Stimulated activated CD4-positive, alpha-beta T cell treated with anti-CD3 and anti-CD28 coated beads, Interleukin-2, amount 100 ng/mL, for 4 hours (primary cell): ENCODE measurements around the gene VPS16.
"Not testable (repeated sequence)": the region's sequence is repeated elsewhere in the genome, so short reads cannot be mapped to it uniquely, and the experiment has no call there.

ENCODE experiments used
- DNase-seq: peaks from one replicate; pipeline ENCODE4 v3.0.0-alpha.2; 2020; ENCODE audit warnings: low read depth

Gene VPS16

DNA sequence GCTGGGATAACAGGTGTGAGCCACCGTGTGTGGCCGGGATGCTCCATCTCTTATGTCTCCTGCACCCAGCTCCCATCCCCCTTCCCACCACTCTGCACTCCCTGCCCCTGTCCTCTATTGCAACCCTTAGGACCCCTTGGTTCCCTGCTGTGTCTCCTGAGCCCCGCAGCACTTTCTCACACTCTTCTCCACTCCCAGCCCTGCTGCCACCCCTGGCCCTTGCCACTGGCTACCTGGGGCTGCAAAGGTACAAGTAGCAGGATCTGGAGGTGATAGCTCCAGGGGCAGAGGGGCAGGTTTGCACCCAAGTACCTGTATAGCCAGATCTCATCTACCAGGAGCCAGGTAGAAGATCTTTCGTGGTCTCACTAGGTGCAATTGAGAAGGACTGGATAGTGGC lies 33.5 kb upstream of the VPS16 start:
- no peak for DNase-seq

DNA sequence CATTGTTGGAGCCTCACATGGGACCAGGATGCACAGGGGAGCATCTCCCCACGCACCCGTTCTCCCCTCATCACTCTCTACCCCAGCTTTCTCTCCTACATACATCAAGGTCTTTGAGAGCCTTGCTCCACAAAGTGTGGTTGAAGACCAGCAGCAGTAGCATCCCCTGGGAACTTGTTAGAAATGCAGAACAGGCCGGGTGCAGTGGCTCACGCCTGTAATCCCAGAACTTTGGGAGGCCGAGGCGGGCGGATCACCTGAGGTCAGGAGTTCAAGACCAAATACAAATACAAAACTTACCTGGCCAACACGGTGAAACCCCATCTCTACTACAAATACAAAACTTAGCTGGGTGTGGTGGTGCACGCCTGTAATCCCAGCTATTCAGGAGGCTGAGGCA lies 32.6 kb upstream of the VPS16 start:
- not testable (repeated sequence) for DNase-seq

DNA sequence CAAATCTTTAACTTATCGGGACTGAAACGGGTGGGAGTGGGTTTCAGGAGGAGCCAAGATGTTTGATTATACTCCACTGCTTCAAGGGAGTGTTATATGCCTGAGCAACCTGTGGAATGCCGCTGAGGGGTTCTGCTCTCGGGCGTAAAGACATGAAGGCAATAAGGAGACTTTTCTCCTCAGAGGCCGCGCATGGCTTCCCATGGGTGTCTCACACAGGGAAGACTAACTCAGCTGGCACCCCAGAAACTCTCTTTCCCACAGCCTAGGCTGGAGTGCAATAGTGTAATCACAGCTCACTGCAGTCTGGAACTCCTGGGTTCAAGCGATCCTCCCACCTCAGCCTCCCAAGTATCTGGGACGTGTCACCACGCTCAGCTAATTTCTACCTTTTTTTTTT lies 30.9 kb upstream of the VPS16 start:
- DNase-seq = no peak

DNA sequence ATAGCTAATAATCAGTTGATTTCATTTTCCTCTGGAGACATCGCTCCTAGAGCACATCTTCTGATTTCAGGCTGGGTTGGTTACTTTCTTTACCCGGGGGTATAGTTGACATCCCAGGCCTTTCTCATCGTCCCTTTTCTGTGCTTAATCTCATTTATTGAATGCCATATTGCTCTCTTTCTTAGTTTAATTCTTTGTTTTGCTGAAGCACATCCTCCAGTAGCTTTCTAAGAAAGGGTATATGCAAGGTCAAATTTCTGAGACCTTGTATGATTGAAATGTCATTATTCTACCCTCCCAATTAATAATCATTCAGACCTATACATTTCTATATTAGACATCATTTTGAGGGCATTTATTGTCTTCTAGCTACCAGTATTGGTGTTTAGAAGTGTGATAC lies 28.4 kb upstream of the VPS16 start:
- no peak for DNase-seq

- DNase-seq = no peak
Observed at GRCh38 chr20:2814076-2814475, 26.5 kb upstream of the VPS16 start.

- no peak for DNase-seq
Observed at GRCh38 chr20:2814587-2815051, 25.9 kb upstream of the VPS16 start, which contains the start of gene C20orf141. TSS of gene C20orf141 (plus strand) at chr20:2814987. CDS start at chr20:2815185, 198 bp downstream.

- DNase-seq = no peak
Observed at GRCh38 chr20:2815242-2815900, 25.2 kb upstream of the VPS16 start.

- DNase-seq = no peak
Observed at GRCh38 chr20:2816030-2816582, 24.4 kb upstream of the VPS16 start, which contains the start of gene TMEM239. TSS of gene TMEM239 (plus strand) at chr20:2816364. CDS start at chr20:2816555, 191 bp downstream.

DNA sequence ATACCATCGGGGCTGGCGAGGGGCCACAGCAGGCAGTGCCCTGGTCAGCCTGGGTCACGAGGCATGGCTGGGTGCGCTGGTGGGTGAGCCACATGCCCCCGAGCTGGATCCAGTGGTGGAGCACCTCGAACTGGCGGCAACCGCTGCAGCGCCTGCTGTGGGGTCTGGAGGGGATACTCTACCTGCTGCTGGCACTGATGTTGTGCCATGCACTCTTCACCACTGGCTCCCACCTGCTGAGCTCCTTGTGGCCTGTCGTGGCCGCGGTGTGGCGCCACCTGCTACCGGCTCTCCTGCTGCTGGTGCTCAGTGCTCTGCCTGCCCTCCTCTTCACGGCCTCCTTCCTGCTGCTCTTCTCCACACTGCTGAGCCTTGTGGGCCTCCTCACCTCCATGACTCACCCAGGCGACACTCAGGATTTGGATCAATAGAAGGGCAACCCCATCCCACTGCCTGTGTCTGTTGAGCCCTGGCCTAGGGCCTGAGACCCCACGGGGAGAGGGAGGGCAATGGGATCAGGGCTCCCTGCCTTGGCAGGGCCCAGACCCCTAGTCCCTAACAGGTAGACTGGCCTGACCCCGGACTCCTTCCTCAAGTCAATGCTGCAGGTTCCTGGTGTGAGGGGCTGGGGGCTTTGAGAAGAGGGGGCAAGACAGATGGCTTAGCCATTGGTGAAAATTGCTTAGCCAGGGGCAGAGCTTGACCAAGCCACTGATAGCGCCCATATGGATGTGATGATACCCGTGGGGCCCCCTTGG lies 23.8 kb upstream of the VPS16 start:
- no peak for DNase-seq

DNA sequence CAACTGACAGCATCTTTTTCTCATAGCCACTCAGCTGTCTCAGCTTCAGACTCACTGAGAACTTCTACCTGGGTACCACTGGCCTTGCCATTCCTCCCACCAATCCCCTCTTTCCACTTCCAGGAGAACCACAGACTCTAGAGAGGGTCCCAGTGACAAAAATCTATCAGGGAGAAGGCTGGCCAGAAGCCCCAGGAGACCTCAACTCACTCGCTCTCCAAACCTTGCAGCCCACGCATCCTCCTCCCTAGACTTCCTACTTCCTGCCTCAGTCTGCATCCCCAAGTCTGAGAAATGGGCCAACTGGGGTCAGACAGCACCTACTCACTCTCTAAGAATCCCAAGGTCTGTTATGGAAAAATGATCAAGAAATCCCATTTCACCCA lies 23.2 kb upstream of the VPS16 start:
- no peak for DNase-seq

DNA sequence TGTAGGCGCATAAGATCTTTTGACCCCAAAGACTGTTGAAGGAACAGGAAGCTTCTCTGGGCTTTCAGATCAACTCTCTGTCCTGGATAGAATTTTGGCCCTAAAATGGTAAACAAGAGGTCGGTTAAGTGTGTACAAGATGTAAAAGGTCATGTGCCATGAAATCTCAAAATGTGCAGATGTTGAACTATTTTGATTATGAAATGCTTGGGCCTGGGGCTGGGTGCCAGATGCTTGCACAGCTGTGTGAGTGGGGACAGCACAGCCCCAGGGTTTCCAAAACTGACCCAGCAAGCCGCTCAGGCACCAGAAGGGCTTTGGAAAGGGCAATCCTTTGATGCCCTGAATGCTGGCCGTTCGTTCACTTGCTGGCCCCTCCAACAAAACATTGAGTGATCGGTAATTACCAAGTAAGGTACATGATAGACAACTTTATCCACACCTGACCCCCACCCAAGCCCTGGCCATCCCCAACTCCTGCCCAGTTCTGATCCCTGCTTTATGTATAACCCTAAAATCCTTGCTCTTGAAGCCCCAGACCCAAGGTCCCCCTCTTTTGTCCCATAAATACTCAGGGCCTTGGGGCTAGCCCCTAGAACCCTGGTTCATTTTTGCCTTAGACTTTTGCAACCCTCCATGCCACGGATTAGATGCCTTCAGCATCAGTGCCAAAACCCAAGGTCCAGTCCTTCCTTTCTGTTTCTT lies 22.5 kb upstream of the VPS16 start:
- DNase-seq = no peak

DNA sequence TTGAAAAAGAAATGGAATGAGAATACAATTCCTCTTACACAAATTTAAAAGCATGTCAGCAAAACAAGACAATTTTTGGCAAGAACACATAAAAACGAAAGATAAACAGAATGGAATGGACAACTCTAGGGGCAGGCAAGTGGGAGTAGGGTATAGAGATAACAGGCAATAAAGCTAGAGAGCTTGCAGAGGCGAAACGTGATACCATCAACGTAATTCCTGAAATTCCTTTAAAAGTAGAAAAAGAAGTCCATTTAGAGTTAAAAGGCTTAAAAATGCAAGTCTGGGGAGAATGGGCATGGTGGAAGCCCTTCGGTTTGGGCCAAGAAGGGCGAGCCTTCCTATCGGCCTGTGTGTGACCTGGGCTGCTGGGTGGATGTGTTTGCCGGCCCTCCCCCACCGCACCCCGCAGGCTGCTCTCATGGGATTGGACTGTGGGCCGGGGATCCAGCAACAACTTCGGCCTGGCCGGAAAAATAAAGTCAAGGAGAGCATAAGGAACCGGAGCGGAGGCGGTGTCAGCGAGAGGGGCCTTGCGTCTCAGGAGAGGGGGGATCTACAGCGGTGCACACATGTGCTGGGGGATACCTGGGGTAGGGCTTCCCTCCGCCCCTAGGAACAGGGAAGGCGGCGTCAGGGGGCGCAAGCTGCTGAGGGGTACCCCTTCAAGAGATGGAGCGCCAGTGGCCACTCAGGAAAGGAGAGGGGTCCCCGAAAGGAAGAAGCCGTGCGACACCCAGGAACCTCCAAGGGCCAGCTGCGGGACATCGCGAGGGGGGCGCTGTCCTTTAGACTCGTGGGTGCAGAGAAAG lies 20.3 kb upstream of the VPS16 start:
- no peak for DNase-seq

DNA sequence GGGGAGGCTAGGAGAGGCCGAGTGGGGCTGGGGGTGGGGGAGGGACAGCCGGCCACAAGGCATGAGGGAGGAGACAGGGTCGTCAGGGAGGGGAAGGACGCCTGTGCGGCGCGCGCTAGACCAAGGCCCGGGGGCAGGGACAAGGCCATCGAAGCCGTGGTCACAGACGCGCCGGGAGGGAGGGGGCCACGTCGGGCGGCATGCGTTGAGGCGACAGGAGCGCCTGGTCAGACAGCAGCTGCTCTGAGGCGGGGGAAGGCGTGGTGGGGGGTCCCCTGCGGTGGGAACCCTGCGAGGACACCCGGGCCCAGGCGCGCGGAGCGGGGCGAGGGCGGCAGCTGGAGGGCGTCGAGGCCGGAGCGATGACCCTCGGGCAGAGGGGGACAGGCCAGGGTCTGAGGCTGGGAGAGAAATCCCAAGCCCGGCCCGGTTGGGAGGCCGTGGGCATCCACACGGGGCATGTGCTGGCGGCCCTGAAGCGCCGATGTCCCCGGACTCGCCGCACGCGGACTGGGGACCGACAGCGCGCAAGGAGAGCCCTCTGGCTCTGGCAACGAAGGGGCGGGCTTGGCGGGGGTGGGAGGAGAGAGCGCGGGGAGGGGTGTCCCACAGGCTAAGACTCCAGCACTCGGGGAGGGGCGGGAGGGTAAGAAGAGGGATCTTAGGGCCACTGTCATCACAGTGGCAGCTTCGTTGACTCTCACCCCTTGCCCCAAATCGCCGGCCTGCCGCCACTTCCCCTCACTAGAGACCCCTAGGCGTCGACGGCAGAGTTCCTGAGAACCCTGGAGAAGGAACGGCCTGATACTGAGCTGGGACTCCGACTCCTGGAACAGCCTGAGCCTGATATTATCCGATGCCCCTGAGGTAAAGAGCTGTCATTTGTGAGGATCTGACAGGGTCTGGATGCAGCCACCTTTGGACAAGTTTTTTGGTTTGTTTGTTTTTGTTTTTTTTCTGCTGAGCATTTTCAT lies 19.4 kb upstream of the VPS16 start:
- DNase-seq = no peak

DNA sequence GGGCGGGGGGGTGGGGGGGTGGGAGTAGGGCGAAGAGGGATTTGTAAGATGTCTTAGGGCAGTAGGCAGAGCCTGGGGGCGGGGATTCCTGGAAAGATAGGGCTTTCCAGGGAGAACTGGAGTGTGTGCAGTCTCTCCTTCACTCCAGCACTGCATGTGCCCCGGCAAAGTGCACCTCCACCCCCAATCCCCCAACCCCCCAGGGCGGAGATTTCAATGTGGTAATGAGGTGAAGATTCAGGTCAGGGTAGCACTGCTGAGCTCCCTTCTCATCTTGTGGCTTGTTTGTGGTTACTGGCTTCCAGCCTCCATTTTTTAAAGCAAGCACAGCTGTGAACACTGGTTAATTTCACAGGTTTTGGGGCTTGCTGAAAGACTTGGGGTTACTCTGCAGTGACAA lies 18.5 kb upstream of the VPS16 start:
- no peak for DNase-seq

DNA sequence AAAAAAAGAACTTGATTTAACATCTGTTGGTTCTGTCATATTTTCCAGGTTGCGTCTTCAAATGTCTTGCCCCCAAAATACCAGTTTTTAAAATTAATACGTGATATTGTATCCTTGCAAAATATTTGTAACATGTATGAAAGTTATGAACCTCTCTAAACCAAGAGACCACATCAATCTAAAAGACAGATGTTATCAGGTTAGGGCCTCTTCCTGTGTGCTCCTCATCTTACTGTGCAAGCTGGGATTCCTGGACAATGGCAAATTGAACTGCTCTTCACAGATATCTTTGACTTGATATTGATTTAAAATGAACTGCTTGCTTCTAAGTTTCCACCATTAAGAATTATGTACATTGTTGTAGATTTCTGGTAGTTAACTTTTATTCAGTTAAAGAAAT lies 14.8 kb upstream of the VPS16 start:
- DNase-seq = no peak

- DNase-seq = no peak
Observed at GRCh38 chr20:2826655-2827054, 13.9 kb upstream of the VPS16 start.

- DNase-seq = no peak
Observed at GRCh38 chr20:2829376-2829775, 11.2 kb upstream of the VPS16 start.

DNA sequence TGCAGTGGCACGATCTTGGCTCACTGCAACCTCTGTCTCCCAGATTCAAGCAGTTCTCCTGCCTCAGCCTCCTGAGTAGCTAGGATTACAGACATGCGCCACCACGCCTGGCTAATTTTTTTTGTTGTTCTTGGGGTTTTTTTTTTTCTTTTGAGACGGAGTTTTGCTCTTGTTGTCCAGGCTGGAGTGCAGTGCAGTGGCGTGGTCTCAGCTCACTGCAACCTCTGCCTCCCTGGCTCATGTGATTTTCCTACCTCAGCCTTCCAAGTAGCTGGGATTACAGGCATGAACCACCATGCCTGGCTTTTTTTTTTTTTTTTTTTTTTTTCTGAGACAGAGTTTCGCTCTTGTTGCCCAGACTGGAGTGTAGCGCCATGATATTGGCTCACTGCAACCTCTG lies 9.3 kb upstream of the VPS16 start:
- not testable (repeated sequence) for DNase-seq

GRCh38 chr20:2833761-2834160 lies 6.8 kb upstream of the VPS16 start:
- DNase-seq = no peak

GRCh38 chr20:2834401-2835110 lies 6.0 kb upstream of the VPS16 start:
- no peak for DNase-seq
